ENCODE results near the gene DPAGT1.

DNA sequence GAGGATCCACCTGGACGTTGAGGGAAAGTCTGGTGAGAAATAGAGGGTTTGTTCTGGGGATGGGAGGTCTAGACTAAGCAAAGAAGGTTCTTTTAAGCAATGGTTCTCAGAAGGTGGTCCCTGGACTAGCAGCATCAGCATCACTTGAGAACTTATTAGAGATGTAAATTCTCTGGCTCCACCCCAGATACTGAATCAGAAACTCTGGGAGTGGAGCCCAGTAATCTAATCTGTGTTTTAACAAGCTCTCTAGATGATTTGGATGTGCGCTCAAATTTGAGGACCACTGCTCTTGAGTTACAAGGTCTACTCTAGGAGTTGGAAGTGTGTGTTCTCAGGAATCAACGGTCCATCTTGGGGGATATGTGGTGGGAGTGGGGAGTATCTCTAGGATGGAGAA lies 43.9 kb upstream of the DPAGT1 start:
- TF ChIP-seq ELF4 (IDR thresholded peaks at IDR 0.05) (no peak), FOXM1 (IDR thresholded peaks at IDR 0.05; ENCODE audit: borderline replicate concordance) (no peak), BHLHE40 (IDR thresholded peaks at IDR 0.05; ENCODE audit: borderline replicate concordance) (no peak), TARDBP (IDR thresholded peaks at IDR 0.05) (no peak), SUZ12 (IDR thresholded peaks at IDR 0.05) (no peak), SP1 (IDR thresholded peaks at IDR 0.05) (no peak), ZNF384 (IDR thresholded peaks at IDR 0.05) (no peak)
